Aorta (tissue), 5 donors: ENCODE measurements around the gene RELL2. TPM values are rescaled to one million over a fixed set of nuclear protein-coding genes. Genes with fewer than 3 reads are reported as not detected.

Source experiments
- ATAC-seq: fragments of 200-7000 bp; cut with Tn5 transposase; one replicate; pipeline ENCODE4 v1.9.1; 2022; ENCODE audit warnings: moderate library complexity; ENCODE audit not compliant: low FRiP score
- DNase-seq, 2 donors: peaks; one replicate each; pipeline ENCODE4 v3.0.0-alpha.2; 2020
- H3K27ac ChIP-seq, 2 donors: one replicate each; pipeline ENCODE4 v1.5.1; 2013; ENCODE audit warnings: low read length in 2 of 2, mild to moderate bottlenecking in 2 of 2, moderate library complexity in 2 of 2, control low read depth in 1 of 2, inconsistent platforms in 1 of 2, low read depth in 1 of 2
- H3K27me3 ChIP-seq, 2 donors: one replicate each; pipeline ENCODE4 v1.6.1; 2013; ENCODE audit warnings: control low read depth in 1 of 2, low read length in 1 of 2, mild to moderate bottlenecking in 1 of 2, moderate library complexity in 1 of 2; ENCODE audit not compliant: insufficient read depth in 2 of 2, control insufficient read depth in 1 of 2
- H3K36me3 ChIP-seq, 2 donors: one replicate each; pipeline ENCODE4 v1.6.1; 2013; ENCODE audit warnings: control low read depth in 1 of 2, low read length in 1 of 2, mild to moderate bottlenecking in 1 of 2; ENCODE audit not compliant: insufficient read depth in 2 of 2, control insufficient read depth in 1 of 2
- H3K4me1 ChIP-seq, 2 donors: one replicate each; pipeline ENCODE4 v1.6.1; 2013; ENCODE audit warnings: low read length in 2 of 2, control low read depth in 1 of 2, mild to moderate bottlenecking in 1 of 2, moderate library complexity in 1 of 2; ENCODE audit not compliant: insufficient read depth in 2 of 2, control insufficient read depth in 1 of 2
- H3K4me3 ChIP-seq, 2 donors: one replicate each; pipeline ENCODE4 v1.5.1; 2013; ENCODE audit warnings: low read length in 2 of 2, control low read depth in 1 of 2, mild to moderate bottlenecking in 1 of 2
- H3K9me3 ChIP-seq: one replicate; pipeline ENCODE4 v1.6.1; 2013; ENCODE audit warnings: mild to moderate bottlenecking, low read length; ENCODE audit not compliant: control insufficient read depth
- WGBS, 2 donors: extraction: QIAGEN DNeasy Blood & Tissue Kit; methylation state at CpG; one replicate each; pipeline ENCODE4 v1.1.7; 2013; 5-methylcytosine and 5-hydroxymethylcytosine counted together
- intact Hi-C, 2 donors: fragments of 100-400 bp; cut with DNase I; formaldehyde crosslinking; loops; one replicate each; pipeline versions ENCODE4 v1.14.2 to v1.15.0; 2022
- polyA plus RNA-seq, 2 donors: library from polyadenylated mRNA; stranded (reverse); fragments of 200-250 nt; gene quantifications; one replicate each; pipeline ENCODE4 v1.2.3, GENCODE V29; 2013
- total RNA-seq, 2 donors: library from RNA; stranded (reverse); fragmentation: NEBNext Ultra II Directional; extraction: Animal tissue kit (Norgen Biotek cat#: 25700); gene quantifications; one replicate each; pipeline ENCODE4 v1.2.1, GENCODE V29; 2021
- donor health status: healthy with polysubstance abuse.
- donor health status: Bipolar disorder and iron deficiency.
- donor health status: DM: no; HTN: no; CAD: no.
- donor health status: DM: no; HTN: no; CAD: no.
- donor health status: DM: yes; HTN: yes; CAD: no.

RELL2 gene
- total and polyA plus RNA-seq, 4 donors: 0.63 to 2.9 (median 1.7) TPM

DNA sequence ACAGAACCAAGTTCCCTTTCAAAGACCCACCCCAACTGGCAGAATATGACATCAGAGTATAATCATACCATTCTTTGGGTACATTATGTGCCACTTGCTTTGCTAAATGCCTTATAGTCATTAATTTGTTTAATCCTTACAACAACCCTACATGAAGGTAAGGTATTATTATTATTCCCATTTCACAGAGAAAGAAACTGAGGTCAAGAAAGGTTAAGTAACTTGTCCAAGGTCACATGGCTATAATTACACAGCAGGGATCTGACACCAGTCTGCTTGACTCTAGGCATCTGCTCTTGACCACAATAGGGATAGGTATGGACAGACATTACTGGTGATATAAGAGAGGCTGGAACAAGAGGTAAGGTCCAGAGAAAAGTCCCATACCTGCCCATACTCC is 13.2 kb downstream of the RELL2 start:
- DNase-seq (no peak), ATAC-seq (no peak)
- Histone ChIP-seq H3K4me3 (no peak overlapping the region), H3K36me3 (peaks cover 0 to 5% of the 10 kb centered on the region in 2 donors), H3K27ac (no peak overlapping the region), H3K9me3 (no peaks in the 10 kb centered on the region), H3K4me1 (no peaks in the 10 kb centered on the region), H3K27me3 (no peaks in the 10 kb centered on the region)
- intact Hi-C loops: no loop called here

GRCh38 chr5:141650851-141651727 is 14.3 kb downstream of the RELL2 start, which contains the start of gene FCHSD1:
FCHSD1 (minus strand) TSS chr5:141651418; CDS start chr5:141651368, 50 bp downstream.
- peak; percentile 92 to 97 for DNase-seq
- Histone ChIP-seq H3K36me3 (peaks cover 0 to 5% of the 10 kb centered on the region in 2 donors), H3K27ac (no peak within 1 kb of the TSS), H3K9me3 (no peaks in the 10 kb centered on the region), H3K4me1 (no peaks in the 10 kb centered on the region), H3K27me3 (no peaks in the 10 kb centered on the region), H3K4me3 (peak within 1 kb of the TSS; percentile 73 to 92)
- WGBS, 2 donors: 3 to 5% methylated on average over 50 of the region's 50 CpGs
- ATAC-seq: peak; percentile 96
- intact Hi-C loops: no loop called here

DNA sequence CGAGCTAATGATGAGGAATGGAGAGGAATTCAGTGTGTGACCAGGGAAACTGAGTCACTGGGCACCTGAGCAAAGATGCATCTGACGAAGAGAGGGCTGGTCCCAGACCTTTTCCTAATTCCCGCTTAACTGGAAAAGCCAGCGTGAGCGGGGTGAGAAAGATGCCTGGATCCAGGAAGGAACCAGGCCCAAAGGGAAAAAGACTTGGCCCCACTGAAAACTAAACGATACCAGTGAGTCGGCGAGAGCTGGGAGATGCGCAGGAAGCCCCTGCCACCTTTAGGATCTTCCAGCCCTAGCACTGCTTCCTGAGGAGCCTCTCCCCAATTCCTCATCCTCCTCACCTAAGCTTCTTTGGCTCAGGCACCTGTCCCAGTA is 14.9 kb downstream of the RELL2 start:
- ATAC-seq (peak; percentile 19), DNase-seq (no peak)
- Histone ChIP-seq H3K9me3 (no peaks in the 10 kb centered on the region), H3K27ac (no peak overlapping the region), H3K4me3 (peak overlapping the region; percentile 56 to 73), H3K4me1 (no peaks in the 10 kb centered on the region), H3K36me3 (peaks cover 0 to 5% of the 10 kb centered on the region in 2 donors), H3K27me3 (no peaks in the 10 kb centered on the region)
- intact Hi-C loops: no loop called here
- WGBS, 2 donors: 60 to 63% methylated on average over 9 of the region's 9 CpGs

DNA sequence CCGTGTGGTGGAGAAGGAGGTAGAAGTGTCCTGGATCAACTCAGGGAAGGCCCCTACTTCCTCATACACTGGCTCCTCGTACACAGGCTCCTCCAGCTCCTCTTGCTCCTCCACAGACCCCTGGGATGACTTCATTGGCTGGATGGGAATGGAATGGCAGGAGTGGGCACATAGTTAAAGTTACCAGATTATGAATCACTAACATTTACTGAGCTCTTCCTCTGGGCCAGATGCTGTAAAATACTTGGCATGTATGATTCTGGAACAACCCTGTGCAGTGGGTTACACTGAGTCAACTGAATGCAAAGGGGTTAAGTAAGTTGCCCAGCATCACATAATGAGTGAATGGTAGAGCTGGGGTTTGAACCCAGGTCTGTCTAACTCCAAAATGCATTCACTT is 17.5 kb downstream of the RELL2 start:
- no peak overlapping the region for H3K4me3 ChIP-seq
- intact Hi-C loops: no loop called here
- 74 to 86% methylated on average over 2 of the region's 2 CpGs for whole genome bisulfite sequencing, 2 donors
- ATAC-seq: no peak
- no peak overlapping the region for H3K27ac ChIP-seq
- no peaks in the 10 kb centered on the region for H3K27me3 ChIP-seq
- no peaks in the 10 kb centered on the region for H3K36me3 ChIP-seq
- no peaks in the 10 kb centered on the region for H3K4me1 ChIP-seq
- no peak for DNase-seq
- H3K9me3 ChIP-seq: no peaks in the 10 kb centered on the region

DNA sequence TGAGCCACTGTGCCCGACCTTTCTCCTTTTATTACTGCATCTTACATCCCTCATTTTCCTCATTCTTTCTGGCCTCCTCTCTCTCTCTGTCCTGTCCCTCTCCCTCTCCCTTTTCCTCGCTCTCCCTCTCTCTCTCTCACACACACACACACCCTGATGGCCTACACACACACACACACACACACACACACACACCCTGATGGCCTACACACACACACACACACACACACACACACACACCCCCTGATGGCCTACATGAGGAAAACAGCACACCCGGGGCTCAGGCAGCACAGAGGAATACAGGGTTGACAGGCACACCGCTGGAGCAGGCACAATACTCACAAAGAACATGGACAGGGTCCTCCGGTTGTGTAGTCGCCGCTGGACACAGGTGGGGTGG is 18.2 kb downstream of the RELL2 start:
- Histone ChIP-seq H3K9me3 (no peaks in the 10 kb centered on the region), H3K27ac (no peak overlapping the region), H3K27me3 (no peaks in the 10 kb centered on the region), H3K4me3 (no peak overlapping the region), H3K4me1 (no peaks in the 10 kb centered on the region), H3K36me3 (no peaks in the 10 kb centered on the region)
- DNase-seq: no peak
- intact Hi-C loops: no loop called here
- no peak for ATAC-seq
- 88 to 90% methylated on average over 6 to 7 of the region's 7 CpGs for WGBS, 2 donors

- Histone ChIP-seq H3K4me1 (no peaks in the 10 kb centered on the region), H3K36me3 (no peaks in the 10 kb centered on the region), H3K27me3 (no peaks in the 10 kb centered on the region), H3K4me3 (no peak overlapping the region), H3K9me3 (no peaks in the 10 kb centered on the region), H3K27ac (no peak overlapping the region)
- intact Hi-C loops: no loop called here
- ATAC-seq (no peak), DNase-seq (no peak)
- 93% methylated on average over 9 of the region's 9 CpGs for WGBS, 2 donors
Observed at GRCh38 chr5:141656396-141656795, 19.6 kb downstream of the RELL2 start.

GRCh38 chr5:141657404-141657803 is 20.6 kb downstream of the RELL2 start:
- no peak for DNase-seq
- Histone ChIP-seq H3K4me3 (no peak overlapping the region), H3K4me1 (no peaks in the 10 kb centered on the region), H3K36me3 (no peaks in the 10 kb centered on the region), H3K27me3 (no peaks in the 10 kb centered on the region), H3K9me3 (no peaks in the 10 kb centered on the region), H3K27ac (no peak overlapping the region)
- WGBS, 2 donors: 92 to 94% methylated on average over 1 of the region's 1 CpG
- intact Hi-C loops: no loop called here
- no peak for ATAC-seq

DNA sequence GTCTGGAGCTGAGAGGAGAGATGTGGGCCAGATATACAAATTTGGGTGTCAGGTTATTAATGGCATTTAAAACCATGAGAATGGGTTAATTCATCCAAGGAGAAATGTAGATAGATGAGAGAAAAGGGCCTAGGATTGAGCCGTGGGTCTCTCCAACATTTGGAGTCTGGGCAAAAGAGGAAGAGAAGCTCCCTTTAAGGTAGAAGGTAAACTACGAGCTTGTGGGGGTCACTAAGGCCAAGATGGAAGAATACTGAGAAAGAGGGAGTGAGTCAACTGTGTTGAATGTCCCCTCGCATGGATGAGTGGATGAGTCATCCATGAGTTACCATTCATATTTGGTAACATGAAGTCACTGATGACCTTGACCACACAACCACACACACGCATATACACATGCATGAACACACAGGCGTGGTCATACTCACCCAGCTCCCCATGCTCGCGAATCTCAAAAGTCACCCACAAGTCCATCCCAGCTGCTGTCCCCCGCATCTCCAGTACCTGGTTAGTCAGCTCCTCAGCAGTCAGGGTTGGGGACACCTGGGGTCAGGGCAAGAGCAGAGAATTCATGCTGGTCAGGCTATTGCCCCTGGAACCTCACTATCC is 21.2 kb downstream of the RELL2 start:
- Histone ChIP-seq H3K4me1 (no peaks in the 10 kb centered on the region), H3K27ac (no peak overlapping the region), H3K36me3 (no peaks in the 10 kb centered on the region), H3K27me3 (no peaks in the 10 kb centered on the region), H3K9me3 (no peaks in the 10 kb centered on the region), H3K4me3 (no peak overlapping the region)
- no peak for ATAC-seq
- DNase-seq: no peak
- 79 to 89% methylated on average over 8 of the region's 8 CpGs for WGBS, 2 donors
- intact Hi-C loops: no loop called here

DNA sequence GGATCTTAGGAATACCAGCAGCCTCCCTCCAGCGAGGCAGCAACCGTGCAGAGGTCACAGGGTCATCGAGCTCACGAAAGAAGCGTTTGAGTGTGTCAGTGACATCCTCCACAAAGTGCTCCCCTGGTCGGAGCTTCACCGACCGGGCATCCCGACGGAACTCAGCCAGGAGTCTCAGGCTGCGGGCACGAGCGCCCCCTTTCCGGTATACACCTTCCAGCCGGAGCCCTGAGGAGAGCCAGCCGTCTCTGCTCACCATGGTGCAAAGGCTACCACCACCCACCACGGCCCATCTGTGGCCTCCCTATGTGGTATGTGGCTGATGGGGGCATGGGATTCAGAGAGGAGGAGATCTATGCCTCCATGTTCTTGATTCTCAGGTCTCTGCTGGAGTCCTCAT is 25.2 kb downstream of the RELL2 start:
- no peaks in the 10 kb centered on the region for H3K9me3 ChIP-seq
- no peak overlapping the region for H3K4me3 ChIP-seq
- ATAC-seq: no peak
- no peaks in the 10 kb centered on the region for H3K27me3 ChIP-seq
- no peaks in the 10 kb centered on the region for H3K4me1 ChIP-seq
- no peaks in the 10 kb centered on the region for H3K36me3 ChIP-seq
- H3K27ac ChIP-seq: no peak overlapping the region
- no peak for DNase-seq
- intact Hi-C loops: no loop called here
- 86 to 87% methylated on average over 17 of the region's 17 CpGs for WGBS, 2 donors
